NCI-H748 (cell line): Measurements from ENCODE around the gene RAB17.
A peak's percentile ranks its signal among the peaks of the same experiment; 100 is the strongest.

ENCODE experiments used
- DNase-seq: peaks from one replicate; lab custom pipeline; 2025; ENCODE audit not compliant: unreplicated experiment; lab: John Stamatoyannopoulos, UW

The RAB17 gene

GRCh38 chr2:237581326-237581725 is 9.2 kb downstream of the RAB17 start:
- no peak for DNase-seq

GRCh38 chr2:237577956-237578870 is 12.3 kb downstream of the RAB17 start:
- no peak for DNase-seq

- DNase-seq = no peak
These were observed 13.1 kb downstream of the RAB17 start for GRCh38 chr2:237577458-237577857.

GRCh38 chr2:237576974-237577373 is 13.6 kb downstream of the RAB17 start:
- no peak for DNase-seq

GRCh38 chr2:237575869-237576862 is 14.4 kb downstream of the RAB17 start:
- DNase-seq = no peak

GRCh38 chr2:237574894-237575868 is 15.4 kb downstream of the RAB17 start:
- DNase-seq = no peak

GRCh38 chr2:237574467-237574866 is 16.1 kb downstream of the RAB17 start:
- no peak for DNase-seq

GRCh38 chr2:237573721-237574415 is 16.7 kb downstream of the RAB17 start:
- DNase-seq = no peak

GRCh38 chr2:237572742-237573101 is 17.8 kb downstream of the RAB17 start:
- no peak for DNase-seq

GRCh38 chr2:237572021-237572741 is 18.4 kb downstream of the RAB17 start:
- DNase-seq = peak; percentile 86

- DNase-seq = no peak
These were observed 19.0 kb downstream of the RAB17 start for GRCh38 chr2:237571551-237571950.

- DNase-seq = no peak
These were observed 19.7 kb downstream of the RAB17 start for GRCh38 chr2:237570776-237571335.

GRCh38 chr2:237569896-237570295 is 20.6 kb downstream of the RAB17 start:
- DNase-seq = no peak

GRCh38 chr2:237569041-237569440 is 21.5 kb downstream of the RAB17 start:
- DNase-seq = no peak

GRCh38 chr2:237568121-237568660 is 22.3 kb downstream of the RAB17 start:
- no peak for DNase-seq

- DNase-seq = no peak
These were observed 23.1 kb downstream of the RAB17 start for GRCh38 chr2:237567276-237568029.

- no peak for DNase-seq
These were observed 23.9 kb downstream of the RAB17 start, which contains the start of gene PRLH for GRCh38 chr2:237566401-237567235. PRLH (plus strand) TSS chr2:237566574; CDS start chr2:237566574, 0 bp downstream.
